ENCODE data around the gene TRIM9.

- no peak for TF ChIP-seq POLR2A (IDR thresholded peaks at IDR 0.05)
- TF ChIP-seq CTCF (IDR thresholded peaks at IDR 0.05): no peak
- TF ChIP-seq POLR2AphosphoS5 (IDR thresholded peaks at IDR 0.05): no peak
Observed at GRCh38 chr14:51118993-51119392, 24.1 kb upstream of the TRIM9 start.
